CD4-positive, alpha-beta T cell treated with Interleukin-17A for 1 hour (primary cell): Measurements from ENCODE around the gene BOK.
"Not testable (repeated sequence)": the region's sequence is repeated elsewhere in the genome, so short reads cannot be mapped to it uniquely, and the experiment has no call there.

Experiments used
- DNase-seq: peaks from one replicate; pipeline ENCODE4 v3.0.0-alpha.2; 2020

The BOK gene, protein sequence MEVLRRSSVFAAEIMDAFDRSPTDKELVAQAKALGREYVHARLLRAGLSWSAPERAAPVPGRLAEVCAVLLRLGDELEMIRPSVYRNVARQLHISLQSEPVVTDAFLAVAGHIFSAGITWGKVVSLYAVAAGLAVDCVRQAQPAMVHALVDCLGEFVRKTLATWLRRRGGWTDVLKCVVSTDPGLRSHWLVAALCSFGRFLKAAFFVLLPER

DNA sequence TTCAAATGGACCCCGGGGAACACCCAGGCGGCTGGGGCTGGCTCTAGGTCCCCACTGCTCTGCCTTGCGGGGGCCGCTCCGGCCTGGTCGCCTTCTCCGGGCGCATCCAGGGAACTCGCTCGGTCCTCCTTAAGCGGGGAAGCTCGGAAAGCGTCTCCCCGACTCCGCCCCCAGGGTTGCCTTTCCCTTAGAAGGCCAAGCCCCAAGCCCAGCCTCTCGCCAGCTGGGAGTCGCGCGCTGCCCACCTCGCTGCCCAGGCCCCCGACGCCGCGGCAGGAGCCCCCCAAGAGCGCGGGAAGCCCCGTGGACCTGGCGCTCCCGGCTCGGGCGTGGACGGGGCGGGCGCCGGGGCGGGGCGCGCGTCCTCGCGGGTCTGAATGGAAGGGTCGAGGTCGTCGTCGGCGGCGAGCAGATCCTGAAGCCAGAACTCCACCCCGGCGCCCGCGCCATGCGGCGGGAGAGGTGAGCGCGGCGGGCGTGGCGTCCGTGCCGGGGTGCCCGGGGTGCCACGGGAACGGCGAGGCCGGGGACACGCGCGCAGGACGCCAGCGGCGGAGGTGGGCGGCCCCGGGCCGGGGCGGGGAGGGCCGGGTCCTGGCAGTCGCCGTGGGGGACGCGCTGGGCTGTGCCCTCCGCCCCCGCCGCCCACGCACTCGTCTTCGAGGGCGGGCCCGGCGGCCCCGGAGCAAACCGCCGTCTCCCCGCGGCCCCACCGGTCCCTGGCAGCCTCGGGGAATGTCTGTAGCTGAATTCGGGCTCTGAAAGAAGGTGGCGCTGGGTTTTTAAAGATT, at the start of gene BOK:
Gene BOK (plus strand): TSS at position 214 of the 791 bp plus-strand sequence. CDS start 739 bp downstream, outside the sequence.
- no peak for DNase-seq

DNA sequence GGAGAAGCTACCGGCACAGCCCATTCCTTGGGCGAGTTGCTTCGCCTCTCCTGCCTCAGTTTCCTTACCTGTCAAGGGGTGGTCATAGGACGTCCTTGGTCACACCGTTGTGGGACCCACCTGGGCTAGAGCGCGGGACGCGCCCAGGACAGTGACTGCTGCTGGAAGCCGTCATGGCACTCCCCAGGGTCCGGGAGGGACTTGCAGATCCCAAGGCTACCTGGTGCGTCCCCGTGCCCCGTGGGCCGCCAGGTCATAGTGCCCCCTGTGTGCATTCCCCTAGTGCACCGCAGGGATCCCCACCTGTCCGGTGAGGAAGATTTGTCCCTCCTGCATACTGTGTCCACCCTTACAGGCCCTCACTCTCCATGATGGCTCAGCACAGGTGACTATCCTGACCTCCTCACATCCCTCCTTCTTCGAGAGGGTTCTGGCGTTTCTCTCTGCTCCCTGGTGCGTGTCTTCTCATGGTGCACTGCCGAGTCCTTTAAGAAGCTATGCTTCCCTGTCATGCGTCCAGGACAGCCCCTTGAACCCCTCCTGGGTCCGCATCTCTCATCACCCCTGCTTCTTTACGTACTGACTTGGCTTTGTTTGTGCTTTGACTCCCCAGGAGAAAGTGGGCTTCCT, 49.3 kb upstream of the BOK start:
- DNase-seq: no peak

DNA sequence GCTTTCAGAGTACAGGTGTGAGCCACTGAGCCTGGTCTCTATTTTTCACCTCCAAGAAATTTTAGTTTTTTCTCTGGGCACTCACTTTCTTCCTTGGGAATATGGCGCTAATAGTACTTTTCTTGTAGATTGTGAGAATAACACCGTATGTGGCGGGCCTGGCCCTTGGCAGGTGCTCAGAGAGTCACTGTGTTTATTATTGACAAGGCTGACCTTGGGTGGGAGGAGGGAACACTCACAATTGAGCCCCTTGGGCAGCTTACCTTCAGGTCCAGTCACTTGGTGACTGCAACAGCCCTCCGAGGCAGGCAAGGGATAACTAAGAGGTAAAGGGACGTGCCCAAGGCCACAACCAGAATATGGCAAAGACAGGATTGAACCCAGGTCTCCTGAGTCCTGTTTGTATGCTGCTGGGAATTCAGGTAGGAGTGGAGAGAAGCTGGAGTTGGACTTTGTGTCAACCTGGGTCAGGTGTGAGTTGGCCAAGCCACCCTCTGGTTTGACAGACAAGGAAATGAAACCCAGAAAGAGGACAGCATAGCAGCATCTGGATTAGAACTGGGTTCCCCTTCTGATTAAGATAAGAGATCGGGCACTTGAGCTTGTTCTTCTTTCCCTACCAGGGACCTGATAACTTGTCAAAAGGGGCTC, 47.3 kb upstream of the BOK start:
- no peak for DNase-seq

DNA sequence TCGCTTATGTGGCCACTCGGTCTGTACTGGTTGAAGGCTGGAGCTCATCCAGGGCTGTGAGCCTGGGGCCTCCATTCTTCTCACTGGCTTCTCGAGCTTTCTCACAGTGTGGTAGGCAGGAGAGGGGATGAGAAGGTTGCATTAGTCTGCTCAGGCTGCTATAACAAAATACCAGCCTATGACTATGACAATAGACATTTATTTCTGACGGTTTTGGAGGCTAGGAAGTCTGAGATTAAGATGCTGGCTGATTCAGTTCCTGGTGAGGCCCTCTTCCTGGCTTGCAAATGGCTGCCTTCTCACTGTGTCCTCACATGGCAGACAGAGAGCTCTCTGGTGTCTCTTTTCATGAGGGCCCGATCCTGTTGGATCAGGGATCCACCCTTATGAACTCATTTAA, 44.0 kb upstream of the BOK start:
- DNase-seq: no peak

DNA sequence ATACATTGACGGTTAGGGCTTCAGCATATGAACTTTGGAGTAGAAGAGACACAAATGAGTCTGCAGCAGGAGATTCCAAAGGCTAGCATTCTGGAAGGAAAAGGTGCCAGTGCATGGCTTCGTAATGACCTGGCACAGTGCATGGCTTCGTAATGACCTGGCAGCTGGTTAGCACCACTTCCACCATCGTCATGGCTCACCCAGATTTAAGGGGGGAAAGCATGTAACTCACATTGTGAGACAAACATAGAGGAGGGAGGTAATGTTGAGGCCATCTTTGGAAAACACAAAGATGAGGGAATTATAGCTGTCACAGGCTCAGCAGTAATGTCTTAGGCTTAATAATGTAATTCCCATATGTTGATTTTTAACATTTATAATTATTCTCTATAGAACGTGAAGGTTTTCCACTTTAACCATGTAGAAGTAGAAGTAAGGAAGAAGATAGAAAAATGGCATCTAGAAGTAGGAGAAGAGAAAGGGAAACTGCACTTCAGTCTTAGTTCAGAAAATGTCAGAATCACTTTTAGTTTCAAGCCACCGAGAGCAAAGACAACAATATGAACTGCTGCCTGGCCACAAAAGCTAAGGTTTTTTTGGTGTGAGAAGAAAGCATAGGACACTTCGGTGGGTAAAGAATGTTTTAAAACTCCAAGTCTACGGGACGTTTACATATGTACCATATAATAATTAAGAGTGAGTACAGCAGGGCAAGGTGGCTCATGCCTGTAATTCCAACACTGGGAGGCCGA, 43.4 kb upstream of the BOK start:
- no peak for DNase-seq

DNA sequence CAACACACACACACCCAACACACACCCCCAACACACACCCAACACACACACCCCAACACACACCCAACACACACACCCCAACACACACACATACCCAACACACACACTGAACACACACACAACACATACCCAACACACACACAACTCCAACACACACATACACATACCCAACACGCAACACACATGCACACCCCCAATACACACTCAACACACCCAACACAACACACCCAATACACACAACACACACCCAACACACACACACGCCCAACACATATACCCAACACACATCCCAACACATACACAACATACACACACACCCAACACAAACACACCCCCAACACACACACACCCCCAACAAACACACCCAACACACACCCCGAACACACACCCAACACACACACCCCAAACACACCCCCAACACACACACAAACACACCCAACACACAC, 42.0 kb upstream of the BOK start:
- no peak for DNase-seq

DNA sequence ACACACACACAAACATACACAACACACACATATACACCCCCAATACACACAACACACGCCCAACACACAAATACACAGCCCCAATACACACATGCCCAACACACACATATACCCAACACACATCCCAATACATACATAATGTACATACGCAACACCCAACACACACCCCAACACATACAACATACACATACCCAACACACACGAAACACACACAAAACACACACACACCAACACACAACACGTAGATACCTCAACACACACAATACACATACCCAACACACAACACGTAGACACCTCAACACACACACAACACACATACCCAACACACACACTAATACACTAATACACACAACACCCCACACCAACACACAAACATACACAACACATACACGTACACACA, 41.2 kb upstream of the BOK start:
- DNase-seq: no peak

DNA sequence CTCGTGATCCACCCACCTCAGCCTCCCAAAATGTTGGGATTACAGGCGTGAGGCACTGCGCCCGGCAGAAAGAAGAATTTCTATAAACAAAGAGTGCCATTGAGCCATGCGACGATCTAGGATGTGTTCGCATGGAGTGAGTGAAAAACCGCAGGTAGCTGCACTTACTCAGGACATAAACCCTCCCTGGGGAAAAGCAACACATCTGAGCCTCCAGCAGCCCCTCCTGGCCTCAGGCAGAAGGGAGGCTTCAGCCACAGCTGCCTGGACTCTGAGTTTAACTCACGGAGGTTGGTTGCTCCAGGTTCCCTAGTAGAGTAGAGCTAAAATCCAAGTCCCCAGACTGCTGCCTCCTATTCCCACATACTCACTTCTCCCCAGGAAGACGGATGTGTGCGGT, 38.9 kb upstream of the BOK start:
- no peak for DNase-seq

DNA sequence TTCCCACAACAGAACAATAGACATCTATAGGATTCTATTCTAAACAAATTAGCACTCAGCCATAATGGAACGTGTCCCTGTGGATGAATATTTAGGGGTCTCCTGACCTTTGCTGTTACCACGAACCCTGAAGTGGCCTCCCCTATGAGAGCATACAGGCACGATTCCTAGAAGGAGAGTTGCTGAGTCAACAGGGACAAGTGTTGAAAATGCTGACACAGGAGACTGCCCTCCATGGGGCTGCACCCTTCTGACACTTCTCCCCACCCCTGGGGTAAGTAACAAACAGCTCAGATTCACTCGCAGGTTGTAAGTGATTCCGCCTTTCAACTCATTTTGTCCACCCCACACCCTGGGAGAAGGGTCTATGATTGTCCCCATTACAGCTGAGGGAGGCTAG, 36.1 kb upstream of the BOK start:
- no peak for DNase-seq

DNA sequence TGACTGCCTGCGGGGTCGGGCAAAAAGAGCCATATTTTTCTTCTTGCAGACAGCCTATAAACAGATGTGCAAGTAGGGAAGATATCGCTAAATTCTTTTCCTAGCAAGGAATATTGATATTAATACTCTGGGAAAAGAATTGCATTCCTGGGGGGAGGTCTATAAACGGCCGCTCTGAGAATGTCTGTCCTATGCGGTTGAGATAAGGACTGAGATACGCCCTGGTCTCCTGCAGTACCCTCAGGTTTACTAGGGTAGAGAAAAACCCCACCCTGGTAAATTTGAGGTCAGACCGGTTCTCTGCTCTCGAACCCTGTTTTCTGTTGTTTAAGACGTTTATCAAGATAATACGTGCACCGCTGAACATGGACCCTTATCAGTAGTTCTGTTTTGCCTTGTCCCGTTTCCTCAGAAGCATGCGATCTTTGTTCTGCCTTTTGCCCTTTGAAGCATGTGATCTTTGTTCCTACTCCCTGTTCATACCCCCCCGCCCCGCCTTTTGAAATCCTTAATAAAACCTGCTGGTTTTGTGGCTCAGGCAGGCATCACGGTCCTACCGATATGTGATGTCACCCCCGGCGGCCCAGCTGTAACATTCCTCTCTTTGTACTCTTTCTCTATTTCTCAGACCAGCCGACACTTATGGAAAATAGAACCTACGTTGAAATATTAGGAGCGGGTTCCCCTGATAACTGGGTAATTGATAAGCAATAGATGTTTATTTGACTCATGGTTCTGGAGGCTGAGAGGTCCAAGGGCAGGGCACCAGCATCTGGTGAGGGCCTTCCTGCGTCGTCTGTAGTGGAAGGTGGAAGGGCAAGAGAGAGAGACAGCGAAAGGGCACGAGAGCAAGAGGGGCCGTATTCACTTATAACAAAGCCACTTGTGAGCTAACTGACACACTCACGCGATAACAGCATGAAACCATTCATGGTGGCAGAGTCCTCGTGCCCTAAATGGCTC, 32.4 kb upstream of the BOK start:
- DNase-seq: not testable (repeated sequence)

DNA sequence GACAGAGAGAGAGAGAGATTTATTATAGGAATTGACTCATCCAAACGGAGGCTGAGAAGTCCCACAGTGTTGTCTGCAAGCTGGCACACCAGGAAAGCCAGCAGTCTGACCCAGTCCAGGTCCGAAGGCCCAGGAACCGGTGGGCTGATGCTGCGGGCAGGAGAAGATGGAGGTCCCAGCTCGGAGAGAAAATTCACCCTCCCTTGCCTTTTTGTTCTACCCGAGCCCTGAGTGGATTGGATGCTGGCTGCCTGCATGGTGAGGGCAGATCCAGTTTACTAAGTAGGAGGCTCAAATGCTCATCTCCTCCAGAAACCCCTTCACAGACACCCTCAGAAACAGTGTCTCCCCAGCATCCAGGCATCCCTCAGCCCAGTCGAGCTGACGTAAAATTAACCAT, 28.0 kb upstream of the BOK start:
- DNase-seq: no peak

DNA sequence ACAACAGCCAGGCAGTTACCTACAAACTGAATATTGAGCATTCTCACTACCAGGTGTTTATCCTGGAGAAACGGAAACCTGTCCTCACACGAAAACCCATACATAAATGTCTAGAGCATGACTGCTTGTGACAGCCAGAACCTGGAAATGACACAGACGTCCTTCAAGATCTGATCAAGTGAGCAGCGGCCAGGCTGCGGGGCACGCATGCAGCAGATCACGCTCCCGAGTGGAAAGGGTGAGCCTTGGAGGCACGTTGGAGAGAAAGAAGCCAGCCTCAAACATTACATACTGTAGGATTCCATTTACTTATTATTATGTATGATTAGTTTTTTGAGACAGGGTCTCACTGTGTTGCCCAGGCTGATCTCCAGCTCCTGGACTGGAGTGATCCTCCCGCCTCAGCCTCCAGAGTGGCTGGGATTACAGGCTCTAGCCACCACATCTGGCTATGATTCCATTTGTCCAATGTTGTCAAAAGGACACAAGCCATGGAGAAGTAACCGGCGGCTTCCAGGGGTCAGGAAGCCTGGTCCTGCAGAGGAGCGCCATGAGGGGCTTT, 27.3 kb upstream of the BOK start:
- DNase-seq: no peak

DNA sequence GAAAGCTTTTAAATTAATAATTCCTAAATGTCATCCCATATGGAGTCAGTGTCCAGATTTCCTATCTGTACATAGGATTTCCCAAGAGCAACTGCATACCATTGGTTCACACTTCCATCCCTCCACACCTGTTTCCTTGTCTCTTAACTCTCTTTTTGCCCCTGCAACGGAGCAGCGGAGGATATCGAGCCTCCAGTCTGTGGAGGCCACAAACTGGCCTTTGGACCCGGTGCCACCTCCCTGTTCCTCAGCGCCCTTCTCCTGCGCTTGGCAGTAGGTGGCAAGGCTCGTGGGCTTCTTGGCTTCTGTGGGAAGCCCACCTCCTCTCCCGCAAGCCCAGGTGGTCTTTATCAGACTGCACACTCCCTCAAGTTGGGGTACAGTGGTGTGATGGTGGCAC, 26.4 kb upstream of the BOK start:
- DNase-seq: no peak

DNA sequence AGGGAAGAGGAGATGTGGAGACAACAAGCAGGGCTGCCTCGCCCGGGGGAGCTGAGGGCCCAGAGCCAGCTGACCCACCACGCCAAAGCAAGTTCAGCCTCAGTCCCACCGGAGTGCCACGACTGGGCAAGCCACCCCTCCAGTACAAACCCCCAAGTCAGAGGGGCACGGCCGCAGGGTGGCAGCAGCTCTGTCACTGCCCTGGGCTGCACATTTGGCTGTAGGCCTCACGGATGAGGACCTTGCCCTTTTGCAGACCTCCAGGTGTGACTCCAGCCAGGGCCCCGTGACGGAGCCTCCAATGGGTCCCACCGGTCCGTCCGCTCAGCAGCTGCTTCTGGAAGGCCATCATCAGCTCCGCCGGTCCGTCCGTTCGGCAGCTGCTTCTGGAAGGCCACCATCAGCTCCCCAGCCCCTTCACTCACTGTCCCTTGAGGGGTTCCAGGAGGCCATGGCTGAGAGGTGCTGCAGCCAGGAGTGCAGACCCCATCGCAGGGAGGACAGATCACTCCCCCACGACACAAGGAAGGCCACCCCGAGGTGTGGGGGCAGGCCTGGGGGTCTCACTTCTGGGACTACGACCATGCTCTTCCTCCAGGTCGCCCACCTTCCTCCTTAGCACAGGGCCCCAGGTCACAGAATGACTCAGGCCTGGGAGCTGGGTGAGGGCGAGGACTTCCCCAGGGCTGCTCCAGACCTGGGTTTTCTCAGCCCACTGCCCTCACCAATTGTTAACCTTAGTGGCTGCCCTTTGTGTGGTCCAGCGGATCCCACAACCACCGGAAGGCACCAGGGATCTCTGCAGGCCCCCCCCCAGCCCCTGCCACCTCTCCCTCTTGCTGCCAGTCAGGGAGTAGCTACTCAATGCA, 25.6 kb upstream of the BOK start:
- no peak for DNase-seq

DNA sequence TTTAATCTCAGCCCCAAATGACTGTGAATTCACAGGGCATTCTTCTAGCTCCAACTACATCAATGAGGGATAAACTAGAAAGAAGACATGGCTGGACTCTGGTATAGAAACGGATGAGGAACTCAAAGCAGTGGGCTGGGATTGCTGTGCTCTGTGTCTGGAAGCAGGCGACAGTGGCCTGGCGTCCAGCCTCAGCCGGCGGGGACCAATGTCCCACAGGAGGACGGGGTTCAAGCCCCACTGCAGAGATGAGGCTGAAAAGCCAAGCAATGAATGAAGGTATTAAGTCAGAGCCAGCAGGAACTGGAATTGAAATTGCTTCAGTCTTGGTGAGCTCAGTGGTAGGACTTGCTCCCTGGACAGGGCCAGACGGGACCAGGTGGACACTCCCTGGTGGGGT, 24.3 kb upstream of the BOK start:
- no peak for DNase-seq

DNA sequence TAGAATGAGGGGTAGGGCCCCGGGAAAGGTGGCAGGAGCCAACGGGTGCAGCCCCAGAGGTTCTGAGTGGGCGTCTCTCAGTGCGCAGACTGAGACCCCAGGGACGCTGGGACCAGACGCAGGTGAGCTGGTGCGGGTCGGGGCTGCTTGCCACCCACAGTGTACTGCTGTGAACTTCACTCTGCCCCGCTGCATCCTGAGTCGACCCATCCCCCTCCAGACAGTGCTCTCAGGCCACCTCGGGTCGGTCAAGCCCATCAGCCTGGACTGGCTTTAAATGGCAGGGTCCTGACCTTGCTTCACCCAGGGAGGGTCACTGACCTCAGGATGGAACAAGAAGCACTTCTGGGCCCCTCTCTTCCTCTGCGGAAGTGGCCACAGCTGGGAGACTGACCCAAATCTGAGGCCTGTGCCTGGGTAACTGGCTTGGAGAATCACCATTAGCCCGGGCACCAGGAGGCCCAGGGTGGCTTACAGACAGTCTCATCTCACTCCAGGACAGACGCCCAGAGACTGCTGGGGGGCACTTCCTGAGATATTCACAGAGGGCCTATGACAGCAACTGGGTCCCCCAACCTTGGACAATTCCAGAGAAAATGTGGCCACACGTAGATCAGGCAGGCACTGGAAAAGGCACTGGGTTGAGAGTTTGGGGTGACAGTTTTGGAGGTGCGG, 23.7 kb upstream of the BOK start:
- no peak for DNase-seq

DNA sequence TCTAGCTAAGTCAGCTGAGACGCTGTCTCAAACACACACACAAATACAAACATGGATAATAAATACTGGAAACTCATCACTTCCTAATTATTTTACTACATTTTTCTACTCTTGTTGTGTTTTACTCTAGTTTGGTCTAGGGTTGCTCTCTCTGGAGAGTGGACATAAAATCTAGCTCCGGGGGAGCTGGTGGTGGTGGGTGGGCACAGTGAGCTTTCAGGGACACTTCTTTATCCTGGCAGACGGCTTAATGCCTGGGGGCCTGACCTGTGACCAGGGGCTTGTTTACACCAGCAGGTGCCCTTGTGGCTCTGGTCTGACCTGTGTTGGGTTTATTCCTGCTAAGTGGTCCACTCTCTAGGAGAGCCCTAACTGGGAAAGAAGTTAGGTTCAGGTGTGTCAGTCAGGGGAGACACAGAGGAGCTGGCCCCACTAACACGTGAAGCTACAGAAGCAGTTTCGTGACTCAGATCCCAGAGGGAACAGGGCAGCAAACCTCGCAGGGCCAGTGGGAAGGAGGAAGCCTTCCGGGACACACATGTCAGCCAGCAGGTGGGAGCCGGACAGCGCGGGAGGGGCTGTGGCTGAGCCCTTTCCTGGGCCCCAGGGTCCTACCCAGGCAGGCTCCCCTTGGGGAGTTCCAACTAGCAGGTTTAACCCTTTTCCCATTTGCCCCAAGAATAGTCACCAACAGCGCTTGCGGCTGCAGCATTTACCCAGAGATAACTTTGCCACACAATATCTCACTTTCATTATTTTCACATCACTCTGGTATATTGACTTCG, 22.5 kb upstream of the BOK start:
- DNase-seq: no peak

DNA sequence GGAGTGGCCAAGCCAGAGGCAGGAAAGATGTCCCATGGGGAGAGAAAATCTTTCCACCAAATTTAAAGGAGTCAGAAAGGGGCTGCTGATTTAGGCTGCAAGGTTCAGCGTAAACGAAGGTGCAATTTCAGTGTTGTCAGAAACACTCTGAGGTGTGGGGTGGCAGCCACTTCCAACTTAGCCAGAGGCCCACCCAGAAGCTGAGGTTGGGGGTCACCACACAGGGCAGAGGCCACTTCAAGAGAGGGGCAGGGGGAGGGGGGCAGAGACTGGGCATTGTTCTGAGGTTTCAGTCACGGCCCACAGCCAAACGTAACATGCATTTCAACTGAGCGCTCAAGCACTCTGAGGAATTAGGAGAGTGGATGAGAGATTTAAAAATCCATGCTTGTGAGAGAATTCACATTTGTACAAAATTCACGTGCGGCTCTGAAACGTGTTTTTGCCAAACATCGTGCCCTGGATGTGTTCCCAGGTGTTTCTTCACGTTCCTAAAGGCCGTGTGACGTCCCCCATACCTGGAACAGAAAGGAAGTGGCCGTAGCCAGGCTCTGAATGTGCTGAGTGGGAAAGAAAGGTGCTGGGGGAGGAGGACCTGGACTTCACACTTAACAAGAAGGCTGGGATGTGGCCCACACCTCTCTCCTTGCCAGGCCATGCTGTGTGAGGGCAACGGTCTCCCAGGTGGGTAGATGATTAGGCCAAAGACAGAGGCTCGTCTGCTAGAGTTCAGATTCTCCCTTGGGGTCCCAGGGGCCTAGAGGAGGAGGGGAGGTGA, 19.5 kb upstream of the BOK start:
- no peak for DNase-seq
